Kidney (tissue), 14 donors: Measurements from ENCODE around the gene ZNF335. TPM values are rescaled to one million over a fixed set of nuclear protein-coding genes. Genes with fewer than 3 reads are reported as not detected.

Source experiments
- DNase-seq, 5 donors: peaks; one replicate each; pipeline ENCODE4 v3.0.0-alpha.2; 2013 to 2020
- FAIRE-seq: peaks from 2 replicates; lab custom pipeline; 2012; peaks lifted over from hg19 to GRCh38; lab: Jason Lieb, UNC
- H3K27ac ChIP-seq, 2 donors: one replicate each; pipeline ENCODE4 v1.7.0; 2013; ENCODE audit warnings: low read depth in 2 of 2, low read length in 2 of 2, inconsistent platforms in 1 of 2
- H3K27me3 ChIP-seq: one replicate; pipeline ENCODE4 v1.7.1; 2013; ENCODE audit warnings: low read length, inconsistent platforms; ENCODE audit not compliant: control insufficient read depth, insufficient read depth
- H3K36me3 ChIP-seq, 3 donors: one replicate each; pipeline versions ENCODE4 v1.7.0 to v1.7.1; 2013; ENCODE audit warnings: low read length in 3 of 3, control low read depth in 1 of 3, inconsistent platforms in 1 of 3; ENCODE audit not compliant: insufficient read depth in 3 of 3, control insufficient read depth in 2 of 3
- H3K4me1 ChIP-seq, 3 donors: one replicate each; pipeline versions ENCODE4 v1.7.0 to v1.7.1; 2013; ENCODE audit warnings: low read length in 3 of 3, inconsistent platforms in 1 of 3, low read depth in 1 of 3; ENCODE audit not compliant: control insufficient read depth in 2 of 3, insufficient read depth in 2 of 3
- H3K4me3 ChIP-seq, 3 donors: one replicate each; pipeline versions ENCODE4 v1.7.0 to v1.8.1; 2013; ENCODE audit warnings: low read length in 3 of 3, control low read depth in 1 of 3, inconsistent platforms in 1 of 3
- H3K9ac ChIP-seq, 3 donors: one replicate each; pipeline versions ENCODE4 v1.7.0 to v1.7.1; 2013; ENCODE audit warnings: low read length in 3 of 3, control low read depth in 1 of 3, inconsistent platforms in 1 of 3
- H3K9me3 ChIP-seq, 3 donors: one replicate each; pipeline versions ENCODE4 v1.7.0 to v1.7.1; 2013; ENCODE audit warnings: low read length in 3 of 3, control low read depth in 1 of 3, inconsistent platforms in 1 of 3; ENCODE audit not compliant: control insufficient read depth in 2 of 3, insufficient read depth in 1 of 3
- intact Hi-C: fragments of 100-400 bp; cut with DNase I; formaldehyde crosslinking; loops from one replicate; pipeline ENCODE4 v1.11.1; 2022
- polyA plus RNA-seq: library from polyadenylated mRNA; stranded (reverse); fragments of 350-450 nt; fragmentation: Illumina TruSeq; extraction: RNeasy Lipid Tissue Mini Kit (QIAGEN cat#74804); gene quantifications from one replicate; pipeline ENCODE4 v1.2.3, GENCODE V29; 2014; ENCODE audit warnings: low read depth, low replicate concordance; ENCODE audit not compliant: insufficient read depth
- total RNA-seq: library from RNA; stranded (reverse); fragmentation: NEBNext Ultra II Directional; extraction: Animal tissue kit (Norgen Biotek cat#: 25700); gene quantifications from one replicate; pipeline ENCODE4 v1.2.1, GENCODE V29; 2021
- TF ChIP-seq, protein P1 (sequence below): IDR thresholded peaks from 3 replicates; pipeline ENCODE4 v1.5.1; 2012; ENCODE audit warnings: mild to moderate bottlenecking, moderate library complexity, borderline replicate concordance; ENCODE audit not compliant: insufficient read depth; ENCODE audit errors: extremely low read depth
- donor health status: control.
- donor health status: control.
- donor health status: control.
- donor health status: control.
- donor health status: control.
- donor health status: DM: yes; HTN: yes; CAD: no.
- donor health status: Normal renal cell carcinoma (clear cell type).

ZNF335 gene
- total and polyA plus RNA-seq, 2 donors from 2014 or later: 5.7 to 22.3 TPM

DNA sequence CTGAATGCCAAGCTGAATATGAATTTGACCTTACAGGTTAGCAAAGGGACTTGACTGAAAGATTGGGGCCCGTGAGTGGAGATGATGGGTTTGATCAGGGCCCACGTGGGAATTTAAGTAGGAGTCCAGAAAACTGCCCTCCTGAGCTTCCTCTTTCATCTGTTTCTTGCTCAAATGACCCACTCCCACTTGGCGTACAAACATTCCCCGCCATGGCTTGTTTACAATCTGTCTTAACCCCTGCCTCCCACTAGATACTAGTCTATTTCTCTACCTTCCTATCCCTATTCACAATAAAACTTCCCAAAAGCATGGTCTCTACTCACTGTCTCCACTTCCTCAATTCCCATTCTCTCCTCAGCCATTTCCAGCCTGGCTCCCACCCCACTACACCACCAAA lies 46.1 kb upstream of the ZNF335 start:
- H3K9me3 ChIP-seq: no peaks in the 10 kb centered on the region
- no peak for DNase-seq
- intact Hi-C loops: no loop called here
- no peak overlapping the region for H3K4me3 ChIP-seq
- no peak overlapping the region for H3K27ac ChIP-seq
- TF ChIP-seq, protein P1, sequence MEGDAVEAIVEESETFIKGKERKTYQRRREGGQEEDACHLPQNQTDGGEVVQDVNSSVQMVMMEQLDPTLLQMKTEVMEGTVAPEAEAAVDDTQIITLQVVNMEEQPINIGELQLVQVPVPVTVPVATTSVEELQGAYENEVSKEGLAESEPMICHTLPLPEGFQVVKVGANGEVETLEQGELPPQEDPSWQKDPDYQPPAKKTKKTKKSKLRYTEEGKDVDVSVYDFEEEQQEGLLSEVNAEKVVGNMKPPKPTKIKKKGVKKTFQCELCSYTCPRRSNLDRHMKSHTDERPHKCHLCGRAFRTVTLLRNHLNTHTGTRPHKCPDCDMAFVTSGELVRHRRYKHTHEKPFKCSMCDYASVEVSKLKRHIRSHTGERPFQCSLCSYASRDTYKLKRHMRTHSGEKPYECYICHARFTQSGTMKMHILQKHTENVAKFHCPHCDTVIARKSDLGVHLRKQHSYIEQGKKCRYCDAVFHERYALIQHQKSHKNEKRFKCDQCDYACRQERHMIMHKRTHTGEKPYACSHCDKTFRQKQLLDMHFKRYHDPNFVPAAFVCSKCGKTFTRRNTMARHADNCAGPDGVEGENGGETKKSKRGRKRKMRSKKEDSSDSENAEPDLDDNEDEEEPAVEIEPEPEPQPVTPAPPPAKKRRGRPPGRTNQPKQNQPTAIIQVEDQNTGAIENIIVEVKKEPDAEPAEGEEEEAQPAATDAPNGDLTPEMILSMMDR: no peak
- H3K4me1 ChIP-seq: no peaks in the 10 kb centered on the region
- no peak for FAIRE-seq
- H3K27me3 ChIP-seq: peaks cover 18% of the 10 kb centered on the region
- H3K9ac ChIP-seq: no peak overlapping the region
- H3K36me3 ChIP-seq: no peaks in the 10 kb centered on the region

DNA sequence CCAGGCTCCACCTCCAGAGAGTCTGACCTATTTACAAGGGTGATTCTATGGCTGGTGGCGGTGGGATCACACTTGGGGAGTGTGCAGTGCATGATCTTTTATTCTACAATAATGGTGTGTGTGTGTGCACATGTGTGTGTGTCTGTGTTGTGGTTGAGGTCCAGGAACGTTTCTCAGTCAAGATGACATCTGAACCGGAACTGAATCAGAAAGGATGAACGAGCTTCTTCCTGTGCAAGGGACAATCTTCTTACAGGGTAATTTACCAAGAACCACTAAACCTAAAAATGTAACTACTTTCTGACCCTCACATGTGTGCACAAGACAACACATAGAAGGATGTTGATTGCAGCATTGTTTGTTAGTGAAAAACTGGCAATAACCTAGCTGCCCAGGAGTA lies 45.3 kb upstream of the ZNF335 start:
- no peaks in the 10 kb centered on the region for H3K4me1 ChIP-seq
- H3K36me3 ChIP-seq: no peaks in the 10 kb centered on the region
- no peak overlapping the region for H3K4me3 ChIP-seq
- TF ChIP-seq, protein P1: no peak
- DNase-seq (no peak), FAIRE-seq (no peak)
- H3K9me3 ChIP-seq: no peaks in the 10 kb centered on the region
- intact Hi-C loops: no loop called here
- peaks cover 24% of the 10 kb centered on the region for H3K27me3 ChIP-seq
- H3K27ac ChIP-seq: no peak overlapping the region
- H3K9ac ChIP-seq: no peak overlapping the region

DNA sequence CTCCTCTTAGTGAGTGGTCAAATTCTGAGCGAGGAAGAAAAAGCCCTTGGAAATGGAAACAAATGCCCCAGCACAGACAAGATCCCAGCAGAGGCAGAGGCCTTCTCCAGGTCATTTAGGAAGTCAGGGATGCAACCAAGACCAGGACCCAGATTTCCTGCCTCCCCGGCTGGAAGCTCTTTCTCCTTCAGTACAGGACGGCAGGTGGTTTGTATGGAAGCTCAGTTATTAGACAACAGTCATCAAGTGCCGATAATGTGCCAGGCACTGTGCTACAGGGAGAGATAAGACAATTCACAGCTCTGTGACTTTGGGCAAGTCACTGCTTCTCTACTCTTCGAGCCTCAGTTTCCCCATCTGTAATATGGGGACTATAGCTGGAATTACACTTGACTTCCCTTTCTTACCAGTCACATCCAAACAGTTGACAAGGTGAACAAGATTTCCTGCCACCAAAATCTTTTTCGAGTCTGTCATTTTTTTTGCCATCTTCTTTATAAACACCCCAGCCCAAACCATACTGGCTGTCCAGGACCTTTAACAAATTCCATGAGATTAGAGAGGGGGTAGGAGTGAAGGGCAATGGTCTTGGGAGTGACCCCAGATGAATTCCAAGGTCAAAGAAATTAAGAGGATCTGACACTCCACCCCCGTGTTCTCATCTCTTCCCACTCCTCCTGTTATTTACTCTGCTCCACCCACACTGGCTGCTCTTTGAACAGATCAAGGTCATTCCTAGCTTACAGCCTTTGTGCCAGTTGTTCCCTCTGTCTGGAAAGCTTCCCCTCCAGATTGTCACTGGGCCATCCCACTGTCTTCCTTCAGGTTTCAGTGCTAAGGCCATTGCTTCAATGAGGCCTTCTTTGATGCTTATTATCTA lies 42.8 kb upstream of the ZNF335 start:
- FAIRE-seq: no peak
- peaks cover 35% of the 10 kb centered on the region for H3K27me3 ChIP-seq

More for the DNA sequence above, 42.8 kb upstream of the ZNF335 start:
- no peak for DNase-seq
- no peak overlapping the region for H3K4me3 ChIP-seq
- TF ChIP-seq, protein P1: no peak
- H3K9me3 ChIP-seq: no peaks in the 10 kb centered on the region
- H3K9ac ChIP-seq: no peak overlapping the region
- intact Hi-C loops: no loop called here
- H3K27ac ChIP-seq: no peak overlapping the region
- no peaks in the 10 kb centered on the region for H3K4me1 ChIP-seq
- H3K36me3 ChIP-seq: no peaks in the 10 kb centered on the region
